Keratinocyte (primary cell): Measurements from ENCODE around the gene MBP. TPM values are rescaled to one million over a fixed set of nuclear protein-coding genes. Genes with fewer than 3 reads are reported as not detected.

Source experiments
- DNase-seq: peaks from one replicate; pipeline ENCODE4 v3.0.0-alpha.2; 2011; ENCODE audit warnings: low read depth, missing footprints, low spot score
- FAIRE-seq: peaks from 2 replicates; lab custom pipeline; 2011; peaks lifted over from hg19 to GRCh38; lab: Jason Lieb, UNC
- H2AFZ ChIP-seq: 2 replicates; pipeline ENCODE4 v1.6.0; 2012; ENCODE audit warnings: low read length, control low read depth, inconsistent platforms; ENCODE audit not compliant: control insufficient read depth
- H3K27ac ChIP-seq: 2 replicates; pipeline ENCODE4 v1.5.1; 2011; ENCODE audit warnings: low read length; ENCODE audit not compliant: control insufficient read depth, insufficient read depth
- H3K27me3 ChIP-seq: 3 replicates; pipeline ENCODE4 v1.6.0; 2011; ENCODE audit warnings: low read length; ENCODE audit not compliant: control insufficient read depth, insufficient read depth; ENCODE audit errors: extremely low read depth
- H3K36me3 ChIP-seq, 2 experiments: 2 replicates in 1 of 2; 3 replicates in 1 of 2; pipeline ENCODE4 v1.5.1; 2011; ENCODE audit warnings: low read length in 2 of 2, mild to moderate bottlenecking in 1 of 2; ENCODE audit not compliant: control insufficient read depth in 2 of 2, insufficient read depth in 2 of 2; ENCODE audit errors: extremely low read depth in 1 of 2
- H3K4me1 ChIP-seq: 3 replicates; pipeline ENCODE4 v1.5.1; 2011; ENCODE audit warnings: low read length; ENCODE audit not compliant: control insufficient read depth, insufficient read depth; ENCODE audit errors: extremely low read depth
- H3K4me2 ChIP-seq: 3 replicates; pipeline ENCODE4 v1.6.0; 2011; ENCODE audit warnings: low read depth, low read length; ENCODE audit not compliant: control insufficient read depth, insufficient read depth; ENCODE audit errors: extremely low read depth
- H3K4me3 ChIP-seq, 3 experiments: fragments of 200-600 bp in 1 of 3; sonication (generic) in 1 of 3; 2 replicates in 2 of 3; 3 replicates in 1 of 3; pipeline ENCODE4 v1.5.1; 2011 to 2016; ENCODE audit warnings: low read length in 3 of 3, mild to moderate bottlenecking in 3 of 3, control low read depth in 2 of 3, inconsistent platforms in 1 of 3, low read depth in 1 of 3, mixed read lengths in 1 of 3, mixed run types in 1 of 3, moderate library complexity in 1 of 3; ENCODE audit not compliant: control insufficient read depth in 2 of 3, insufficient read depth in 2 of 3; ENCODE audit errors: extremely low read depth in 1 of 3
- H3K79me2 ChIP-seq: 2 replicates; pipeline ENCODE4 v1.6.0; 2012; ENCODE audit warnings: low read length; ENCODE audit not compliant: control insufficient read depth, insufficient read depth
- H3K9ac ChIP-seq: 3 replicates; pipeline ENCODE4 v1.6.0; 2011; ENCODE audit warnings: low read length; ENCODE audit not compliant: control insufficient read depth, insufficient read depth; ENCODE audit errors: extremely low read depth
- H3K9me1 ChIP-seq: 3 replicates; pipeline ENCODE4 v1.6.0; 2011; ENCODE audit warnings: low read length; ENCODE audit not compliant: control insufficient read depth, insufficient read depth; ENCODE audit errors: extremely low read depth
- H3K9me3 ChIP-seq: 2 replicates; pipeline ENCODE4 v1.5.1; 2012; ENCODE audit warnings: low read depth, low read length; ENCODE audit not compliant: control insufficient read depth
- H4K20me1 ChIP-seq: 3 replicates; pipeline ENCODE4 v1.6.0; 2011; ENCODE audit warnings: low read length; ENCODE audit not compliant: control insufficient read depth, insufficient read depth; ENCODE audit errors: extremely low read depth
- CTCF ChIP-seq, 3 experiments: IDR thresholded peaks in 1 of 3; conservative IDR thresholded peaks in 1 of 3; optimal IDR thresholded peaks in 1 of 3; 2 replicates in 2 of 3; 3 replicates in 1 of 3; pipeline versions ENCODE3 to v1.5.1; 2011; ENCODE audit warnings: low read length in 3 of 3, mild to moderate bottlenecking in 3 of 3, moderate library complexity in 2 of 3, control low read depth in 1 of 3, inconsistent platforms in 1 of 3; ENCODE audit not compliant: insufficient read depth in 2 of 3; ENCODE audit errors: extremely low read depth in 1 of 3
- EZH2 ChIP-seq: IDR thresholded peaks from one replicate; pipeline ENCODE4 v1.6.1; 2012; ENCODE audit warnings: inconsistent platforms, mild to moderate bottlenecking, low read length, moderate library complexity
- dilution Hi-C: fragments of 300-500 bp; cut with MboI; formaldehyde crosslinking; loops from one replicate; pipeline ENCODE4 v1.7.0; 2020; ENCODE audit warnings: low sequenced_read_pairs; ENCODE audit not compliant: extremely low pct_ligation_motif_present
- polyA plus RNA-seq, 5 experiments: library from polyadenylated mRNA; depleted of rRNA in 3 of 5; stranded (reverse) in 3 of 5; stranded (forward) in 1 of 5; unstranded in 1 of 5; fragments of >200 nt; gene quantifications; 1 replicate in 1 of 5; 2 replicates in 3 of 5; 3 replicates in 1 of 5; pipeline versions ENCODE4 v1.2.1 to v1.2.3, GENCODE V29; 2011 to 2012; ENCODE audit warnings: missing spikeins in 2 of 5, low read depth in 1 of 5, low replicate concordance in 1 of 5

The MBP gene
- polyA plus RNA-seq, 1 donor (not counting 4 experiments of a cell fraction or from before 2014, with no cell fraction given), result 38.7 TPM

- no peaks in the 10 kb centered on the region for H3K9me3 ChIP-seq
- H2AFZ ChIP-seq, result no peak overlapping the region
- peak overlapping the region; percentile 25 to 59 (median 29) for H3K4me3 ChIP-seq
- FAIRE-seq, result no peak
- peaks cover 0 to 1% of the 10 kb centered on the region in 2 experiments for H3K36me3 ChIP-seq
- H3K27me3 ChIP-seq, result no peaks in the 10 kb centered on the region
- TF ChIP-seq CTCF (optimal IDR thresholded peaks at IDR 0.05 in 1 of 3, IDR thresholded peaks at IDR 0.05 in 1 of 3, conservative IDR thresholded peaks at IDR 0.05 in 1 of 3; ENCODE audit: extremely low read depth in 1 of 3, insufficient read depth in 2 of 3, low read length in 3 of 3), result no peak
- no peak for TF ChIP-seq EZH2
- DNase-seq, result no peak
- no peaks in the 10 kb centered on the region for H4K20me1 ChIP-seq
- peak overlapping the region; percentile 77 for H3K9ac ChIP-seq
- peaks cover 53% of the 10 kb centered on the region for H3K4me1 ChIP-seq
- peaks cover 52% of the 10 kb centered on the region for H3K79me2 ChIP-seq
- H3K4me2 ChIP-seq, result peak overlapping the region; percentile 88
- dilution Hi-C loops, result no loop called here
- H3K27ac ChIP-seq, result peak overlapping the region; percentile 91
- H3K9me1 ChIP-seq, result peaks cover 5% of the 10 kb centered on the region
Observed at GRCh38 chr18:77087393-77088141, 45.0 kb downstream of the MBP start.

DNA sequence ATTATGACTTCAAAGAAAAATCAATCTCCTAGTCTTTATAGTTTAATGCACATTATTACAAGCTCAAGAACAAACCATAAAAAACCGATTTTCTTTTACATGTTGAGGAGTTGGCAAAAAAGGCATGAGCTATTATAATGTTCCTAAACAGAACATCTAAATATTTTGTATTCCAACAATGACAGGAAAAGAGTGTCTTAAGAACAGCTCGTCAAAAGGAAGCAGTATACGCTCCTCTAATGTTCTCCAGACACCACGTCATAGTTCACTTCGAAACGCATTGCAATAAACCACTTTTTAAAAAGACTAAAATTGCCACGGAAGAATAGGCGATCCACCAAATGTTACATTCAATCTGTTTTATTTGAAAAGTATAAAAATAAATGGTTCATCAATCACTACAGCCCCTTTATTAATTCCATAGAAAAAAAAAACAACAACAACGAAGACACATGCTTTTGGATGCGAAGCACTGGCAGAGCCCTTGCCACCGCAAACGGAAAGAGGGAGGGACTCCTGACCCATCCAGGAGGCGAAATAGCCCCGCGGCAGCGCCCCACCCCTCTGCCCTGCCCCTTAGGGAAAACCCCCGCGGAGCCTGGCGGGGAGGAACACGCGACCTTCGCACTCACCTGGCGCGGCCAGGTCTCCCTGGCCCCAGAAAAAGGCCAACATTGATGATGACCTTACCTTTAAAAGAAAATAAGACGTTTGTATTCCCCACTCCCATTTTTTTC is 45.8 kb downstream of the MBP start:
- TF ChIP-seq CTCF (optimal IDR thresholded peaks at IDR 0.05 in 1 of 3, IDR thresholded peaks at IDR 0.05 in 1 of 3, conservative IDR thresholded peaks at IDR 0.05 in 1 of 3; ENCODE audit: extremely low read depth in 1 of 3, insufficient read depth in 2 of 3, low read length in 3 of 3), result no peak
- no peak for TF ChIP-seq EZH2
- Histone ChIP-seq H3K27me3 (no peaks in the 10 kb centered on the region), H3K27ac (peak overlapping the region; percentile 91), H3K9me1 (peaks cover 5% of the 10 kb centered on the region), H4K20me1 (no peaks in the 10 kb centered on the region), H3K36me3 (peaks cover 0 to 2% of the 10 kb centered on the region in 2 experiments), H2AFZ (no peak overlapping the region), H3K4me2 (peak overlapping the region; percentile 88), H3K79me2 (peaks cover 52% of the 10 kb centered on the region), H3K9me3 (no peaks in the 10 kb centered on the region), H3K9ac (peak overlapping the region; percentile 77), H3K4me3 (peak overlapping the region; percentile 25 to 59 (median 29)), H3K4me1 (peaks cover 54% of the 10 kb centered on the region)
- no peak for DNase-seq
- peak; percentile 13 for FAIRE-seq
- dilution Hi-C loops, result no loop called here
